NT2/D1 (cell line): ENCODE measurements around the gene PCGF2.

Source experiments
- DNase-seq: peaks from one replicate; pipeline ENCODE4 v3.0.0-alpha.2; 2011; ENCODE audit warnings: low read depth, low spot score
- H3K27me3 ChIP-seq: 2 replicates; pipeline ENCODE4 v1.6.0; 2011; ENCODE audit warnings: mild to moderate bottlenecking; ENCODE audit not compliant: insufficient read length, insufficient read depth
- H3K36me3 ChIP-seq: 2 replicates; pipeline ENCODE4 v1.6.1; 2011; ENCODE audit warnings: mild to moderate bottlenecking, low read length, mixed read lengths; ENCODE audit not compliant: insufficient read depth, insufficient read length
- H3K4me1 ChIP-seq: 2 replicates; pipeline ENCODE4 v1.5.1; 2011; ENCODE audit not compliant: insufficient read depth, insufficient read length
- H3K4me3 ChIP-seq: 2 replicates; pipeline ENCODE4 v1.5.1; 2011; ENCODE audit warnings: low read depth; ENCODE audit not compliant: insufficient read length
- H3K9ac ChIP-seq: 2 replicates; pipeline ENCODE4 v1.6.0; 2011; ENCODE audit warnings: low read depth; ENCODE audit not compliant: insufficient read length
- H3K9me3 ChIP-seq: 2 replicates; pipeline ENCODE4 v1.5.1; 2011; ENCODE audit warnings: mild to moderate bottlenecking, low read length; ENCODE audit not compliant: insufficient read depth
- SUZ12 ChIP-seq: IDR thresholded peaks from 2 replicates; pipeline ENCODE4 v1.6.1; 2011; ENCODE audit not compliant: insufficient read length, insufficient read depth; ENCODE audit errors: extremely low read depth
- YY1 ChIP-seq: IDR thresholded peaks from 2 replicates; pipeline ENCODE4 v1.6.1; 2011; ENCODE audit not compliant: insufficient read length, insufficient read depth
- ZNF274 ChIP-seq: IDR thresholded peaks from 2 replicates; pipeline ENCODE4 v1.6.1; 2011; ENCODE audit warnings: mild to moderate bottlenecking, low read depth, low read length

Gene PCGF2

GRCh38 chr17:38704606-38705522, 43.3 kb downstream of the PCGF2 start, which contains the start of gene MLLT6:
TSS of gene MLLT6 (plus strand) at chr17:38705273. CDS start at chr17:38705633, 360 bp downstream.
- peak within 1 kb of the TSS; percentile 59 for H3K4me3 ChIP-seq
- H3K27me3 ChIP-seq = peaks cover 71% of the 10 kb centered on the region
- H3K9me3 ChIP-seq = no peaks in the 10 kb centered on the region
- peaks cover 8% of the 10 kb centered on the region for H3K36me3 ChIP-seq
- H3K9ac ChIP-seq = peak within 1 kb of the TSS; percentile 75
- H3K4me1 ChIP-seq = peaks cover 28% of the 10 kb centered on the region
- DNase-seq = no peak
- no peak for TF ChIP-seq YY1
- TF ChIP-seq ZNF274 = no peak
- TF ChIP-seq SUZ12 = no peak

- TF ChIP-seq ZNF274 (no peak), SUZ12 (peak; percentile 10)
- Histone ChIP-seq H3K36me3 (peaks cover 8% of the 10 kb centered on the region), H3K9ac (peak overlapping the region; percentile 66), H3K4me3 (peak overlapping the region; percentile 69), H3K9me3 (no peaks in the 10 kb centered on the region), H3K4me1 (peaks cover 26% of the 10 kb centered on the region), H3K27me3 (peaks cover 80% of the 10 kb centered on the region)
- peak; percentile 57 for DNase-seq
Observed at GRCh38 chr17:38703742-38704605, 44.2 kb downstream of the PCGF2 start.

GRCh38 chr17:38702916-38703741, 45.0 kb downstream of the PCGF2 start:
- Histone ChIP-seq H3K9me3 (no peaks in the 10 kb centered on the region), H3K4me3 (peak overlapping the region; percentile 69), H3K9ac (peak overlapping the region; percentile 76), H3K36me3 (peaks cover 8% of the 10 kb centered on the region), H3K27me3 (peaks cover 84% of the 10 kb centered on the region), H3K4me1 (peaks cover 24% of the 10 kb centered on the region)
- DNase-seq = no peak
- TF ChIP-seq SUZ12 = peak; percentile 22
- TF ChIP-seq YY1 = no peak

DNA sequence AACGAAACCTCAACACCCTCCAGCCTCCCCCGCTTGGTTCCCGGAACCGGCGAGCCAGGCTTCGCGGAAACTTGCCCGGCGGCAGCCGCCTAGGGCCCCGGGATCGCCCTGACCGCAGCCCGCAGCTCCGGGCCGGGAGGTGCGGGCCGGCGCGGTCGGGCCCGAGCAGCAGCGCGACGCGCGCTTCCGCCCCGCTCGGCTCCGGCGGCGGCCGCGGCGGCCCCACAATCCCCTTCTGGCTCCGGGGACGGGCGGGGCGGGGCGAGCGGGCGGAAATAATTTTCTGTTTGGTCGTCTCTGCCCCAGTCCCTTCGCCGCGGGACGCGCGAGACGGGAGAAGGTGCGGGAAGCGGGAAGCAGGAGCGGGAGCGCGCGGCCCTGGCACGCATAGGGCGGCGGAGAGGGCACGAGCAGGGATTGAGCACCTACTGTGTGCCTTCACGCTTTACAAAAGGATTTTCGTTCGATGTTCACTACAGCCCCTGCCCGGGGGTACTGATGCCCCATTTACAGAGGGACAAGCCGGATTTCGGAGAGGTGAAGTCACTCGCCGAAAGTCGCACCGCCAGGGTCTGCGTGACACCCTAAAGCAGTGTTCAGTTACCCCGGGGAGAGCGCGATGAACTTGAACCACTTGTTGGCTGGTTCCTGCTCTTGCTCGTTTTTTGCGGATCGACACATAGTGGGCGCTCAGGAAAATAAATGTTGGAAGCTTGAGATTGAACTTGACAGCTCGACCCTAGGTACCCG, 45.8 kb downstream of the PCGF2 start:
- Histone ChIP-seq H3K27me3 (peaks cover 84% of the 10 kb centered on the region), H3K4me3 (peak overlapping the region; percentile 69), H3K4me1 (peaks cover 21% of the 10 kb centered on the region), H3K36me3 (peaks cover under 1% of the 10 kb centered on the region), H3K9ac (peak overlapping the region; percentile 76), H3K9me3 (no peaks in the 10 kb centered on the region)
- no peak for TF ChIP-seq ZNF274
- no peak for TF ChIP-seq YY1
- peak; percentile 33 for TF ChIP-seq SUZ12
- DNase-seq = no peak

- no peaks in the 10 kb centered on the region for H3K9me3 ChIP-seq
- DNase-seq = no peak
- H3K36me3 ChIP-seq = no peaks in the 10 kb centered on the region
- H3K4me1 ChIP-seq = peaks cover 20% of the 10 kb centered on the region
- peak overlapping the region; percentile 69 for H3K4me3 ChIP-seq
- TF ChIP-seq ZNF274 = no peak
- TF ChIP-seq SUZ12 = no peak
- TF ChIP-seq YY1 = no peak
- peak overlapping the region; percentile 76 for H3K9ac ChIP-seq
- H3K27me3 ChIP-seq = peaks cover 84% of the 10 kb centered on the region
Observed at GRCh38 chr17:38701504-38702165, 46.5 kb downstream of the PCGF2 start.

- no peak overlapping the region for H3K9ac ChIP-seq
- H3K27me3 ChIP-seq = peaks cover 69% of the 10 kb centered on the region
- H3K4me1 ChIP-seq = peaks cover 10% of the 10 kb centered on the region
- no peaks in the 10 kb centered on the region for H3K9me3 ChIP-seq
- H3K36me3 ChIP-seq = no peaks in the 10 kb centered on the region
- DNase-seq = no peak
- TF ChIP-seq SUZ12 (no peak), YY1 (no peak), ZNF274 (no peak)
- no peak overlapping the region for H3K4me3 ChIP-seq
Observed at GRCh38 chr17:38698760-38699159, 49.4 kb downstream of the PCGF2 start.
